ENCODE data around the gene CEP55.

The CEP55 gene

DNA sequence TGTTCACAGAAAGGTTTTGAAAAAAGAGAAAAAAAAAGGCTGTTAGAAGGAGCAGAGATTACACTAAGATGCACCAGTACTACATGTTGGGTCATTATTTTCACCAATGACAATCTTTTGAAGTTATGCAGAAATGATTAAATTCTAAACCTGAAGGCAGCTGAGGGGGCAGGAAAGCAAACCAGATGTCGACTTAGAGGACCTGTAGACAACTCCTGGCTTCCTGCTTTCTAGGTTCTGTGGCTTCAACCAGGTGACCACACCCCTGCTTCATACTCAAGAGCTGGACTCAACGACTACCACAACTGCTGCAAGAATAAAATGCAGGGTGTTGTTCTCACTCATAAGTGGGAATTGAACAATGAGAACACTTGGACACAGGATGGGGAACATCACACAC, 44.3 kb upstream of the CEP55 start:
- H3K79me2 ChIP-seq (ENCODE audit: insufficient read depth, low read depth), result no peaks in the 10 kb centered on the region
- H3K9ac ChIP-seq, result no peak overlapping the region
- H2AFZ ChIP-seq (ENCODE audit: low read depth), result no peak overlapping the region

DNA sequence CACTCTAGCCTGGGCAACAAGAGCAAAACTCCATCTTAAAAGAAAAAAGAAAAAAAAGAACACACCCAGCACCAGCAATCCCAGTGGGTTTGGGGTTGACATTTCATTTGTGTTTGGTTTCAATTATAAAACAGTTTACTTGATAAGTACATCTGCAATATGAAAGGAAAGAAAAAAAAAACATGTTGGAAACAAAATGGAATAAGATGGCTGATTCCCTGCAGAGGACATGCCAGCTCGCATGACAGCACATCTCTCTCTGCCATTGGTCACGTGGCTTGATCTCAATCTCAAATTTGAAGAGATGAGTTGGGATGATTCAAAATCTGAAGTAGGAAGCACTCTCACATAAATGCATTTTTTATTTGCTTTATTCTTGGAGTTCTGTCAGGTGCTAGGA, 42.3 kb upstream of the CEP55 start:
- Histone ChIP-seq H3K27me3 (ENCODE audit: insufficient read depth, low read depth) (no peaks in the 10 kb centered on the region), H4K20me1 (ENCODE audit: insufficient read depth) (no peaks in the 10 kb centered on the region), H3K4me3 (IDR thresholded peaks at IDR 0.05; ENCODE audit: insufficient read depth, low read depth, low read length) (no peak overlapping the region), H3K9ac (no peak overlapping the region), H3K79me2 (ENCODE audit: insufficient read depth, low read depth) (no peaks in the 10 kb centered on the region), H3K4me2 (no peak overlapping the region), H3K36me3 (ENCODE audit: insufficient read depth) (no peaks in the 10 kb centered on the region), H2AFZ (ENCODE audit: low read depth) (no peak overlapping the region), H3K4me1 (ENCODE audit: low read depth, poor library complexity, severe bottlenecking) (no peaks in the 10 kb centered on the region), H3K27ac (no peak overlapping the region)
- TF ChIP-seq, protein P1, sequence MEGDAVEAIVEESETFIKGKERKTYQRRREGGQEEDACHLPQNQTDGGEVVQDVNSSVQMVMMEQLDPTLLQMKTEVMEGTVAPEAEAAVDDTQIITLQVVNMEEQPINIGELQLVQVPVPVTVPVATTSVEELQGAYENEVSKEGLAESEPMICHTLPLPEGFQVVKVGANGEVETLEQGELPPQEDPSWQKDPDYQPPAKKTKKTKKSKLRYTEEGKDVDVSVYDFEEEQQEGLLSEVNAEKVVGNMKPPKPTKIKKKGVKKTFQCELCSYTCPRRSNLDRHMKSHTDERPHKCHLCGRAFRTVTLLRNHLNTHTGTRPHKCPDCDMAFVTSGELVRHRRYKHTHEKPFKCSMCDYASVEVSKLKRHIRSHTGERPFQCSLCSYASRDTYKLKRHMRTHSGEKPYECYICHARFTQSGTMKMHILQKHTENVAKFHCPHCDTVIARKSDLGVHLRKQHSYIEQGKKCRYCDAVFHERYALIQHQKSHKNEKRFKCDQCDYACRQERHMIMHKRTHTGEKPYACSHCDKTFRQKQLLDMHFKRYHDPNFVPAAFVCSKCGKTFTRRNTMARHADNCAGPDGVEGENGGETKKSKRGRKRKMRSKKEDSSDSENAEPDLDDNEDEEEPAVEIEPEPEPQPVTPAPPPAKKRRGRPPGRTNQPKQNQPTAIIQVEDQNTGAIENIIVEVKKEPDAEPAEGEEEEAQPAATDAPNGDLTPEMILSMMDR (conservative IDR thresholded peaks at IDR 0.05; ENCODE audit: low read depth, low read length), result no peak

More for the DNA sequence above, 44.3 kb upstream of the CEP55 start:
- no peaks in the 10 kb centered on the region for H3K27me3 ChIP-seq (ENCODE audit: insufficient read depth, low read depth)
- TF ChIP-seq, protein P1 (conservative IDR thresholded peaks at IDR 0.05; ENCODE audit: low read depth, low read length), result no peak
- H4K20me1 ChIP-seq (ENCODE audit: insufficient read depth), result no peaks in the 10 kb centered on the region
- no peaks in the 10 kb centered on the region for H3K4me1 ChIP-seq (ENCODE audit: low read depth, poor library complexity, severe bottlenecking)
- no peaks in the 10 kb centered on the region for H3K36me3 ChIP-seq (ENCODE audit: insufficient read depth)
- no peak overlapping the region for H3K27ac ChIP-seq
- no peak overlapping the region for H3K4me2 ChIP-seq
- no peak overlapping the region for H3K4me3 ChIP-seq (IDR thresholded peaks at IDR 0.05; ENCODE audit: insufficient read depth, low read depth, low read length)

DNA sequence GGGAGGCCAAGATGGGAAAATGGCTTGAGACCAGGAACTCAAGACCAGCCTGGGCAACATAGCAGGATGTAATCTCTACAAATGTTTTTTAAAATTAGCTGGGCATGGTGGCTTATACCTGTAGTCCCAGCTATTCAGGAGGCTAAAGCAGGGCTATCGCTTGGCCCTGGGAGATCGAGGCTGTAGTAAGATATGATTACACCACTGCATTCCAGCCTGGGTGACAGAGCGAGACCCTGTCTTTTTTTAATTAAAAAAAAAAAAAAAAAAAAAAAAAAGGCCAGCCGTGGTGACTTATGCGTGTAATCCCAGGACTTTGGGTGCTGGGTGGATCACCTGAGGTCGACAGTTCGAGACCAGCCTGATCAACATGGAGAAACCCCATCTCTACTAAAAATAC, 41.7 kb upstream of the CEP55 start:
- no peaks in the 10 kb centered on the region for H4K20me1 ChIP-seq (ENCODE audit: insufficient read depth)
- no peaks in the 10 kb centered on the region for H3K27me3 ChIP-seq (ENCODE audit: insufficient read depth, low read depth)
- H3K79me2 ChIP-seq (ENCODE audit: insufficient read depth, low read depth), result no peaks in the 10 kb centered on the region
- H3K4me1 ChIP-seq (ENCODE audit: low read depth, poor library complexity, severe bottlenecking), result no peaks in the 10 kb centered on the region
- no peak overlapping the region for H3K27ac ChIP-seq
- H3K9ac ChIP-seq, result no peak overlapping the region
- no peak overlapping the region for H2AFZ ChIP-seq (ENCODE audit: low read depth)
- H3K36me3 ChIP-seq (ENCODE audit: insufficient read depth), result no peaks in the 10 kb centered on the region
- TF ChIP-seq, protein P1 (conservative IDR thresholded peaks at IDR 0.05; ENCODE audit: low read depth, low read length), result no peak
- H3K4me3 ChIP-seq (IDR thresholded peaks at IDR 0.05; ENCODE audit: insufficient read depth, low read depth, low read length), result no peak overlapping the region
- H3K4me2 ChIP-seq, result no peak overlapping the region

DNA sequence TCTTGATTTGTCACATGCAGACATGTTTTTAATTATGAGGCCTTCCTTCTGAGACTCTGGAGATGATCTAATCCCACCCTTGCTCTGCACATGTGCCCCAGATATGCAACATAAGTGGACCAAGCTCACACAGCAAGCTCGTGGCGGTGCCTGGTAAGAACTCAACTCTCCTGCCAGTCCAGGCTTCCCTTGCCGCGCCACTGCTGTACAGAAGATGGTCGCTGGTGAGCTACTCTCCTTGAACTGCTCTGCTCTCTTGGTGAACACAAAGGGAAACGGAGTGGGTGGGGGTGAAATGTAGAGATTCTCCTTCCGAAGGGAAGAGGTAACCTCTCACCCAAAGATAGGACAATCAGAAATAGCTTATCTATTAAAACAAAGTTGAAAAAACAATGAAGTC, 39.9 kb upstream of the CEP55 start:
- H4K20me1 ChIP-seq (ENCODE audit: insufficient read depth), result no peaks in the 10 kb centered on the region
- H2AFZ ChIP-seq (ENCODE audit: low read depth), result no peak overlapping the region
- no peak overlapping the region for H3K4me2 ChIP-seq
- H3K4me1 ChIP-seq (ENCODE audit: low read depth, poor library complexity, severe bottlenecking), result no peaks in the 10 kb centered on the region
- H3K4me3 ChIP-seq (IDR thresholded peaks at IDR 0.05; ENCODE audit: insufficient read depth, low read depth, low read length), result no peak overlapping the region
- no peak overlapping the region for H3K9ac ChIP-seq
- TF ChIP-seq, protein P1 (conservative IDR thresholded peaks at IDR 0.05; ENCODE audit: low read depth, low read length), result no peak
- no peak overlapping the region for H3K27ac ChIP-seq
- no peaks in the 10 kb centered on the region for H3K36me3 ChIP-seq (ENCODE audit: insufficient read depth)
- H3K27me3 ChIP-seq (ENCODE audit: insufficient read depth, low read depth), result no peaks in the 10 kb centered on the region
- H3K79me2 ChIP-seq (ENCODE audit: insufficient read depth, low read depth), result no peaks in the 10 kb centered on the region
